Adipocyte (in vitro differentiated cells): ENCODE measurements around the gene PRND.
"Not testable (repeated sequence)": the region's sequence is repeated elsewhere in the genome, so short reads cannot be mapped to it uniquely, and the experiment has no call there.

Source experiments
- DNase-seq: peaks from one replicate; pipeline ENCODE4 v3.0.0-alpha.2; 2015; ENCODE audit warnings: low read depth
- H3K27me3 ChIP-seq: replicated peaks from 2 replicates; pipeline ENCODE4 v1.7.0; 2013; ENCODE audit warnings: mild to moderate bottlenecking, low read length, moderate library complexity; ENCODE audit not compliant: control insufficient read depth, insufficient read depth
- H3K36me3 ChIP-seq: 2 replicates; pipeline ENCODE4 v1.7.0; 2013; ENCODE audit warnings: low read length, mild to moderate bottlenecking, moderate library complexity; ENCODE audit not compliant: control insufficient read depth, insufficient read depth, severe bottlenecking
- H3K4me1 ChIP-seq: 2 replicates; pipeline ENCODE4 v1.7.0; 2013; ENCODE audit warnings: mild to moderate bottlenecking, low read length, moderate library complexity; ENCODE audit not compliant: control insufficient read depth, insufficient read depth
- H3K4me3 ChIP-seq: 2 replicates; pipeline ENCODE4 v1.7.0; 2013; ENCODE audit warnings: mild to moderate bottlenecking, low read length, moderate library complexity
- H3K9ac ChIP-seq: 2 replicates; pipeline ENCODE4 v1.7.0; 2013; ENCODE audit warnings: mild to moderate bottlenecking, low read length, moderate library complexity
- H3K9me3 ChIP-seq: 2 replicates; pipeline ENCODE4 v1.7.0; 2013; ENCODE audit warnings: mild to moderate bottlenecking, low read length, moderate library complexity; ENCODE audit not compliant: control insufficient read depth

The PRND gene

DNA sequence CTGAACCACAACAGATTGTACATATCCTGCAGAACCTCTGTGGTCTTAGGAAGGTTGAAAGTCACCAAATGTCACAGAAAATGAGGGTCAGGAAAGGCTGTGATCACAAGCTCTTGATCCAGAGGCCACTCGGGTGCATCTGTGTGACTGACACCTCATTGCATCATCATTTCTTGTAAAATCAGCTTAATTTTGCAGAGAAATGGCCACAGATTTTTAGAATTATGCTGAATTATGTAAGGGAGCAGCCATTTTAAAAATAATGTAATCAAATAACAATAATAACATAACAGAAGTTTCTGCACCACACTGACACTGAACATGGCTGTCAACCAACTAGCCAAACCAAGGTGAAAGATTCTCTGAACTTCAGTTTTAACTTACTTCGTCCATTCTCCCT is 32.5 kb upstream of the PRND start:
- Histone ChIP-seq H3K36me3 (peaks cover 16% of the 10 kb centered on the region), H3K9me3 (no peaks in the 10 kb centered on the region), H3K4me1 (peaks cover 41% of the 10 kb centered on the region), H3K27me3 (no peaks in the 10 kb centered on the region), H3K4me3 (peak overlapping the region; percentile 78), H3K9ac (peak overlapping the region; percentile 52)
- DNase-seq, result peak; percentile 34

- H3K4me3 ChIP-seq, result no peak overlapping the region
These were observed 30.0 kb upstream of the PRND start for GRCh38 chr20:4691753-4692152.

DNA sequence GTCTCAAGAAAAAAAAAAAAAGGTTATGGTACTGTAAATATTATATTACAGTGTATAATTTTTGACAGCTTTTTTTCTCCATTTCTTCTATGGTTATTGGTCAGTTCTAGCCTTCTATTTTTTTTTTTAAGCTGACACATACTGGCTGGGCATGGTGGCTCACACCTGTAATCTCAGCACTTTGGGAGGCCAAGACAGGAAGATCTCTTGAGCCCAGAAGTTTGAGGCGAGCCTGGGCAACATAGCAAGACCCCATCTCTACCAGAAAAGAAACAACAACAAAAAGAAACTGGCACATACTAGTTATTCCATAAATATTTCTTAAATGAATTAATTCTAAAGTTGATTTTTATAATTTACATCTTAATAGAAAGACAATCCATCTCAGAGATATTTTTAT is 27.6 kb upstream of the PRND start:
- H3K36me3 ChIP-seq, result peaks cover 46% of the 10 kb centered on the region
- H3K9me3 ChIP-seq, result no peaks in the 10 kb centered on the region
- peaks cover 16% of the 10 kb centered on the region for H3K4me1 ChIP-seq
- no peaks in the 10 kb centered on the region for H3K27me3 ChIP-seq
- H3K4me3 ChIP-seq, result no peak overlapping the region
- no peak overlapping the region for H3K9ac ChIP-seq
- no peak for DNase-seq

More at GRCh38 chr20:4691753-4692152, 30.0 kb upstream of the PRND start:
- Histone ChIP-seq H3K9ac (no peak overlapping the region), H3K36me3 (peaks cover 33% of the 10 kb centered on the region), H3K9me3 (no peaks in the 10 kb centered on the region), H3K4me1 (peaks cover 35% of the 10 kb centered on the region), H3K27me3 (no peaks in the 10 kb centered on the region)
- DNase-seq, result peak; percentile 24

DNA sequence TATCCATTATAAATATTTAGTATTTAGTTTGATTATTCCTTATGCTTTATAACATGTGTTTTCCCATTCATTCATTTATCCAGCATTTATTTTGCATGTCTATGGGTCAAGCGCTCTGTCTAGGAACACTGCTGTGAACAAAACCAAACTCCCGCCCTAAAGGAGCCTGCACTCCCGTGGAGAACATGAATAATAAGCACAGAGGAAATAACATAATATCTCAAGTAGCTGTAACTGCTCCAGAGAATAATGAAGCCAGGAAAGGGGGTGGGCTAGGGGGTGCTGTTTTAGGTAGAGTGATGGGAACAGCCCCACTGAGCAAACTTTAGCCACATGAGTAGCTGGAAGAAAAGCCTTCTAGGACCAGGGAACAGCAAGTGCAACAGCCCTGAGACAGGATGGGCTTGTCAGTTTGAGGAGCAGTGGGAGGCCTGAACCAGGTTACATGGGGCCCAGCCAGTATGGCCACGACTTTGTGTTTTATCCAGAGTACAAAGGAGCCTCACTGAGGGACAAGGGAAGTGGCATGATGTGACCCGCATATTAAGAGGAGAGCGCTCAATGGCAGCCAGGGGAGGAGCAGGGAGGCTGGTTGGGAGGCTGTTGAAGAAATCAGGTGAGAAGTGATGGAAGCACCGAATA is 24.4 kb upstream of the PRND start:
- H3K4me3 ChIP-seq, result no peak overlapping the region
- peaks cover 71% of the 10 kb centered on the region for H3K36me3 ChIP-seq
- no peak overlapping the region for H3K9ac ChIP-seq
- no peaks in the 10 kb centered on the region for H3K4me1 ChIP-seq
- no peak for DNase-seq
- no peaks in the 10 kb centered on the region for H3K27me3 ChIP-seq
- no peaks in the 10 kb centered on the region for H3K9me3 ChIP-seq

GRCh38 chr20:4697831-4698221 is 23.9 kb upstream of the PRND start:
- no peak for DNase-seq
- H3K4me1 ChIP-seq, result no peaks in the 10 kb centered on the region
- H3K36me3 ChIP-seq, result peaks cover 69% of the 10 kb centered on the region
- no peaks in the 10 kb centered on the region for H3K9me3 ChIP-seq
- H3K9ac ChIP-seq, result no peak overlapping the region
- H3K4me3 ChIP-seq, result no peak overlapping the region
- H3K27me3 ChIP-seq, result no peaks in the 10 kb centered on the region

GRCh38 chr20:4699216-4699615 is 22.5 kb upstream of the PRND start:
- no peak for DNase-seq
- no peak overlapping the region for H3K4me3 ChIP-seq
- H3K9me3 ChIP-seq, result no peaks in the 10 kb centered on the region
- H3K9ac ChIP-seq, result no peak overlapping the region
- H3K36me3 ChIP-seq, result peaks cover 55% of the 10 kb centered on the region
- no peaks in the 10 kb centered on the region for H3K4me1 ChIP-seq
- H3K27me3 ChIP-seq, result no peaks in the 10 kb centered on the region

- no peak for DNase-seq
- H3K9me3 ChIP-seq, result no peaks in the 10 kb centered on the region
- H3K27me3 ChIP-seq, result peaks cover 2% of the 10 kb centered on the region
- H3K4me3 ChIP-seq, result no peak overlapping the region
- no peak overlapping the region for H3K9ac ChIP-seq
- H3K36me3 ChIP-seq, result peaks cover 51% of the 10 kb centered on the region
- H3K4me1 ChIP-seq, result no peaks in the 10 kb centered on the region
These were observed 21.8 kb upstream of the PRND start for GRCh38 chr20:4699957-4700356.

DNA sequence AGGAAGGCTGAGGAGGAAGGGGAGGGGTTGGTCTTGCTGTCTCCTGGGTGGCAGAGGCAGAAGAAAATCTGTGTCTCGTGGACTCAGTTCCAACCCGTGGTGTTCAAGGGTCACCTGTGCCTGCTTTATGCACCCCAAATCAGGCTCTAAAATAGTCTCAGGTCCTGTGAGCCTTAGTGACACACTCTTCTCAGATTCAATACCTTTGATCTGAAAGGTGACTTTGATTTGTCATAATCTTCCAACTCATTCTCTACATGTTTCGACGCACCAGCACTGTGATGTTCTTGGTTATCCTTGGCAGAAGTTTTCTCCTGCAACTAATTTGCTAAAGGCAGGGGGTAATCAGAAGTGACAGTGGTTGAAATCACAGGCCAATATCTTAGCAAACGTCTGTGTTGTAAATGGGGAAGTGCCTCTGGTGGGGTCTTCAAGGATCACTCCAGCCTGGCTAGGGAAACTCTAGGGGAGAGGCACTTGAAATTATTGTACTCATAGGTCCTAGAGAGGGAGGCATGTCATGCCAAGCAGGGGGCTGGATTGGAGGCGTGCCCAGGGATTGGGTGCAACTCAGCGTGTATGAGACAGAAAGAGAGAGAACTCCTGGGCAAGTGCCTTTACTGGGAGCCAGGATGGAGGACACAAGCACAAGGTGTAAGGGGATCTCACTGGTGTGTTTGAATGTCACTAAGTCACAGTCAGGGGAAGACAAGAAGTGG is 19.0 kb upstream of the PRND start:
- H3K4me3 ChIP-seq, result no peak overlapping the region
- H3K27me3 ChIP-seq, result peaks cover 8% of the 10 kb centered on the region
- peaks cover 32% of the 10 kb centered on the region for H3K36me3 ChIP-seq
- no peaks in the 10 kb centered on the region for H3K9me3 ChIP-seq
- no peak for DNase-seq
- H3K9ac ChIP-seq, result no peak overlapping the region
- H3K4me1 ChIP-seq, result no peaks in the 10 kb centered on the region

- Histone ChIP-seq H3K4me3 (no peak overlapping the region), H3K9me3 (no peaks in the 10 kb centered on the region), H3K4me1 (no peaks in the 10 kb centered on the region), H3K9ac (no peak overlapping the region), H3K27me3 (peaks cover 8% of the 10 kb centered on the region), H3K36me3 (peaks cover 31% of the 10 kb centered on the region)
- DNase-seq, result no peak
These were observed 18.4 kb upstream of the PRND start for GRCh38 chr20:4703281-4703676.

DNA sequence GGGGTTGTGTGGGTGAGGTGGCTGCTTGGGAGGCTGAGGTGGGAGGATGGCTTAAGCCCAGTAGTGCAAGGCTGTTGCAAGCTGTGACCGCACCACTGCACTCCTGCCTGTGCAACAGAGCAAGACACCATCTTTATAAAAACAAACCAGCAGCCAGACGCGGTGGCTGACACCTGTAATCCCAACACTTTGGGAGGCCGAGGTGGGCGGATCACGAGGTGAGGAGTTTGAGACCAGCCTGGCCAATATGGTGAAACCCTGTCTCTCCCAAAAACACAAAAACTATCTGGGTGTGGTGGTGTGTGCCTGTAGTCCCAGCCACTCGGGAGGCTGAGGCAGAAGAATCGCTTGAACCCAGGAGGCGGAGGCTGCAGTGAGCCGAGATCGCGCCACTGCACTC is 14.8 kb upstream of the PRND start:
- H3K4me1 ChIP-seq, H3K36me3 ChIP-seq, DNase-seq, H3K9ac ChIP-seq, H3K4me3 ChIP-seq, H3K27me3 ChIP-seq, H3K9me3 ChIP-seq: not testable (repeated sequence)

- no peaks in the 10 kb centered on the region for H3K9me3 ChIP-seq
- peaks cover 8% of the 10 kb centered on the region for H3K27me3 ChIP-seq
- H3K36me3 ChIP-seq, result no peaks in the 10 kb centered on the region
- DNase-seq, result no peak
- H3K4me1 ChIP-seq, result no peaks in the 10 kb centered on the region
- H3K9ac ChIP-seq, result no peak overlapping the region
- no peak overlapping the region for H3K4me3 ChIP-seq
These were observed 13.7 kb upstream of the PRND start for GRCh38 chr20:4708036-4708435.
